B cell (primary cell): ENCODE measurements around the gene TBRG4. TPM values are rescaled to one million over a fixed set of nuclear protein-coding genes. Genes with fewer than 3 reads are reported as not detected.

ENCODE experiments used
- ATAC-seq: fragments of 200-7000 bp; cut with Tn5 transposase; one replicate; pipeline ENCODE4 v1.10.0; 2021; ENCODE audit warnings: low read depth, mild to moderate bottlenecking, moderate number of reproducible peaks, moderate library complexity
- CTCF ChIA-PET: fragments of 350-600 bp; sonication (Branson Sonifier 250); formaldehyde crosslinking; loops from one replicate; lab custom pipeline; 2021; ENCODE audit warnings: antibody characterized with exemption, inconsistent platforms; lab: Charles Lee
- POLR2A ChIA-PET: fragments of 350-600 bp; sonication (Branson Sonifier 250); formaldehyde crosslinking; loops from one replicate; lab custom pipeline; 2021; ENCODE audit warnings: antibody characterized with exemption; lab: Charles Lee
- DNase-seq: peaks from one replicate; pipeline ENCODE4 v3.0.0; 2013
- H2AFZ ChIP-seq: 2 replicates; pipeline ENCODE4 v1.6.1; 2012; ENCODE audit warnings: mild to moderate bottlenecking, low read depth, low read length; ENCODE audit not compliant: insufficient read depth, poor library complexity, severe bottlenecking
- H3K27ac ChIP-seq, 2 donors: 1 replicate in 1 of 2; 2 replicates in 1 of 2; pipeline ENCODE4 v1.5.1; 2012 to 2013; ENCODE audit warnings: low read length in 2 of 2, mild to moderate bottlenecking in 2 of 2, moderate library complexity in 1 of 2
- H3K27me3 ChIP-seq, 4 experiments: fragments of 200-600 bp in 1 of 4; sonication (generic) in 1 of 4; replicated peaks in 1 of 4; 1 replicate in 2 of 4; 2 replicates in 2 of 4; pipeline versions ENCODE4 v1.6.1 to v1.7.0; 2013 to 2016; ENCODE audit warnings: low read length in 3 of 4, mild to moderate bottlenecking in 2 of 4, mixed read lengths in 1 of 4, moderate library complexity in 1 of 4; ENCODE audit not compliant: insufficient read depth in 4 of 4, control insufficient read depth in 3 of 4; ENCODE audit errors: control extremely low read depth in 1 of 4
- H3K36me3 ChIP-seq, 2 experiments: replicated peaks in 1 of 2; 1 replicate in 1 of 2; 2 replicates in 1 of 2; pipeline versions ENCODE4 v1.6.1 to v1.7.1; 2013; ENCODE audit warnings: low read length in 1 of 2; ENCODE audit not compliant: insufficient read depth in 2 of 2, control insufficient read depth in 1 of 2; ENCODE audit errors: control extremely low read depth in 1 of 2, extremely low read depth in 1 of 2
- H3K4me1 ChIP-seq, 2 donors: fragments of 200-600 bp in 1 of 2; sonication (generic) in 1 of 2; 1 replicate in 1 of 2; 2 replicates in 1 of 2; pipeline versions ENCODE4 v1.5.1 to v1.6.1; 2013 to 2017; ENCODE audit warnings: low read length in 2 of 2; ENCODE audit not compliant: control insufficient read depth in 2 of 2, insufficient read depth in 2 of 2
- H3K4me2 ChIP-seq: replicated peaks from 2 replicates; pipeline ENCODE3; 2012; ENCODE audit warnings: mild to moderate bottlenecking, low read depth, low read length; ENCODE audit not compliant: poor library complexity, severe bottlenecking
- H3K4me3 ChIP-seq, 5 experiments: fragments of 200-600 bp in 1 of 5; sonication (generic) in 1 of 5; 1 replicate in 3 of 5; 2 replicates in 2 of 5; pipeline versions ENCODE4 v1.5.1 to v1.7.0; 2011 to 2016; ENCODE audit warnings: low read length in 4 of 5, mild to moderate bottlenecking in 4 of 5, low read depth in 2 of 5, control low read depth in 1 of 5, moderate library complexity in 1 of 5; ENCODE audit not compliant: insufficient read depth in 1 of 5; ENCODE audit errors: control extremely low read depth in 1 of 5, extremely low read depth in 1 of 5
- H3K79me2 ChIP-seq: fragments of 200-600 bp; sonication (generic); one replicate; pipeline ENCODE4 v1.6.0; 2016; ENCODE audit warnings: low read length; ENCODE audit not compliant: control insufficient read depth, insufficient read depth
- H3K9ac ChIP-seq: fragments of 200-600 bp; sonication (generic); 2 replicates; pipeline ENCODE4 v1.6.1; 2017; ENCODE audit warnings: mild to moderate bottlenecking, low read length, moderate library complexity
- H3K9me3 ChIP-seq, 3 donors: one replicate each; pipeline versions ENCODE4 v1.6.1 to v1.7.1; 2013; ENCODE audit warnings: low read length in 2 of 3; ENCODE audit not compliant: control insufficient read depth in 2 of 3, insufficient read depth in 1 of 3; ENCODE audit errors: control extremely low read depth in 1 of 3
- H4K20me1 ChIP-seq: 2 replicates; pipeline ENCODE4 v1.6.0; 2012; ENCODE audit warnings: mild to moderate bottlenecking, low read length; ENCODE audit not compliant: insufficient read depth, control insufficient read depth, poor library complexity, severe bottlenecking
- H3K27ac Mint-ChIP-seq: one replicate; pipeline ENCODE4 v1.8.0; 2021; ENCODE audit warnings: mixed read lengths
- H3K27me3 Mint-ChIP-seq: one replicate; pipeline ENCODE4 v1.8.0; 2021; ENCODE audit warnings: mixed read lengths
- H3K4me1 Mint-ChIP-seq: one replicate; pipeline ENCODE4 v1.8.0; 2021; ENCODE audit warnings: mixed read lengths
- H3K4me3 Mint-ChIP-seq: one replicate; pipeline ENCODE4 v1.8.0; 2021; ENCODE audit warnings: mixed read lengths
- H3K9me3 Mint-ChIP-seq: one replicate; pipeline ENCODE4 v1.8.0; 2022; ENCODE audit warnings: mixed read lengths; ENCODE audit not compliant: insufficient read depth
- EZH2 ChIP-seq: IDR thresholded peaks from 2 replicates; pipeline ENCODE4 v1.6.1; 2012; ENCODE audit warnings: borderline replicate concordance, low read depth, mild to moderate bottlenecking, moderate library complexity, low read length; ENCODE audit not compliant: insufficient read depth, poor library complexity, severe bottlenecking
- WGBS: methylation state at CpG from one replicate; pipeline ENCODE4 v1.1.5; 2013; ENCODE audit warnings: missing lambda C conversion rate; ENCODE audit not compliant: insufficient coverage; 5-methylcytosine and 5-hydroxymethylcytosine counted together
- intact Hi-C: fragments of 100-400 bp; cut with micrococcal nuclease; formaldehyde crosslinking; loops from one replicate; pipeline ENCODE4 v1.10.0; 2022
- polyA plus RNA-seq: library from polyadenylated mRNA; depleted of rRNA; stranded (reverse); fragments of >200 nt; gene quantifications from 2 replicates; pipeline ENCODE4 v1.2.3, GENCODE V29; 2012
- total RNA-seq, 2 donors: library from RNA; stranded (reverse); fragments of 120-200 nt in 1 of 2; gene quantifications; 1 replicate in 1 of 2; 2 replicates in 1 of 2; pipeline versions ENCODE4 v1.2.3 to v1.2.4, GENCODE V29; 2013 to 2022
- TF ChIP-seq, protein P1 (sequence below): fragments of 200-600 bp; IDR thresholded peaks from one replicate; pipeline ENCODE4 v1.8.0; 2022; ENCODE audit warnings: antibody characterized with exemption, mild to moderate bottlenecking

TBRG4 gene
- total and polyA plus RNA-seq, 2 donors (not counting 1 experiment from before 2014, with no cell fraction given), result 92.8 to 111 TPM

GRCh38 chr7:45159296-45159695 is 47.8 kb upstream of the TBRG4 start:
- Histone ChIP-seq H4K20me1 (no peaks in the 10 kb centered on the region), H3K9me3 (peaks cover 0 to 10% (median 4%) of the 10 kb centered on the region in 3 donors), H2AFZ (no peak overlapping the region), H3K36me3 (no peaks in the 10 kb centered on the region), H3K4me3 (no peak overlapping the region), H3K27ac (no peak overlapping the region), H3K9ac (no peak overlapping the region), H3K4me2 (no peak overlapping the region), H3K27me3 (peaks cover 0 to 42% (median 13%) of the 10 kb centered on the region in 4 experiments), H3K4me1 (peaks cover 12 to 15% of the 10 kb centered on the region in 2 donors), H3K79me2 (no peaks in the 10 kb centered on the region)
- Mint-ChIP-seq H3K27ac (no peak overlapping the region), H3K4me3 (no peak overlapping the region), H3K4me1 (peaks cover 20% of the 10 kb centered on the region), H3K9me3 (no peaks in the 10 kb centered on the region), H3K27me3 (peaks cover 42% of the 10 kb centered on the region)
- TF ChIP-seq, protein P1, sequence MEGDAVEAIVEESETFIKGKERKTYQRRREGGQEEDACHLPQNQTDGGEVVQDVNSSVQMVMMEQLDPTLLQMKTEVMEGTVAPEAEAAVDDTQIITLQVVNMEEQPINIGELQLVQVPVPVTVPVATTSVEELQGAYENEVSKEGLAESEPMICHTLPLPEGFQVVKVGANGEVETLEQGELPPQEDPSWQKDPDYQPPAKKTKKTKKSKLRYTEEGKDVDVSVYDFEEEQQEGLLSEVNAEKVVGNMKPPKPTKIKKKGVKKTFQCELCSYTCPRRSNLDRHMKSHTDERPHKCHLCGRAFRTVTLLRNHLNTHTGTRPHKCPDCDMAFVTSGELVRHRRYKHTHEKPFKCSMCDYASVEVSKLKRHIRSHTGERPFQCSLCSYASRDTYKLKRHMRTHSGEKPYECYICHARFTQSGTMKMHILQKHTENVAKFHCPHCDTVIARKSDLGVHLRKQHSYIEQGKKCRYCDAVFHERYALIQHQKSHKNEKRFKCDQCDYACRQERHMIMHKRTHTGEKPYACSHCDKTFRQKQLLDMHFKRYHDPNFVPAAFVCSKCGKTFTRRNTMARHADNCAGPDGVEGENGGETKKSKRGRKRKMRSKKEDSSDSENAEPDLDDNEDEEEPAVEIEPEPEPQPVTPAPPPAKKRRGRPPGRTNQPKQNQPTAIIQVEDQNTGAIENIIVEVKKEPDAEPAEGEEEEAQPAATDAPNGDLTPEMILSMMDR, result no peak
- TF ChIP-seq EZH2, result no peak
- ATAC-seq, result no peak
- CTCF ChIA-PET, result interaction anchor here (0.6 to 1.1 kb wide), 2 partner anchors 23 to 936 kb away, joined by 3 read pairs; no protein-coding TSS in a partner anchor
- DNase-seq, result no peak
- intact Hi-C loops, result no loop called here
- POLR2A ChIA-PET, result no interaction called here
- WGBS, result 90% methylated on average over 3 of the region's 4 CpGs

- H3K4me3 ChIP-seq, result no peak overlapping the region
- POLR2A ChIA-PET, result interaction anchor here (0.9 kb wide), 1 partner anchor 1012 kb away, joined by 3 read pairs; no protein-coding TSS in a partner anchor
- no peak overlapping the region for H3K27ac ChIP-seq
- no peak overlapping the region for H3K9ac ChIP-seq
- H3K4me2 ChIP-seq, result no peak overlapping the region
- peaks cover 0 to 2% (median 0%) of the 10 kb centered on the region in 3 donors for H3K9me3 ChIP-seq
- H3K27ac Mint-ChIP-seq, result no peak overlapping the region
- intact Hi-C loops, result no loop called here
- 100% methylated on average over 1 of the region's 1 CpG for WGBS
- H3K27me3 ChIP-seq, result peaks cover 0 to 42% (median 13%) of the 10 kb centered on the region in 4 experiments
- H3K27me3 Mint-ChIP-seq, result peaks cover 42% of the 10 kb centered on the region
- no peaks in the 10 kb centered on the region for H4K20me1 ChIP-seq
- H3K79me2 ChIP-seq, result no peaks in the 10 kb centered on the region
- TF ChIP-seq, protein P1, result no peak
- TF ChIP-seq EZH2, result no peak
- ATAC-seq (no peak), DNase-seq (no peak)
- H3K9me3 Mint-ChIP-seq, result no peaks in the 10 kb centered on the region
- H3K4me3 Mint-ChIP-seq, result peak overlapping the region; percentile 53
- peaks cover 20% of the 10 kb centered on the region for H3K4me1 Mint-ChIP-seq
- no peaks in the 10 kb centered on the region for H3K36me3 ChIP-seq
- H3K4me1 ChIP-seq, result peaks cover 12 to 17% of the 10 kb centered on the region in 2 donors
- CTCF ChIA-PET, result interaction anchor here (0.8 to 1.3 kb wide), 3 partner anchors 10 to 101 kb away, joined by 3 read pairs; no protein-coding TSS in a partner anchor
- H2AFZ ChIP-seq, result no peak overlapping the region
These were observed 47.0 kb upstream of the TBRG4 start for GRCh38 chr7:45158471-45158870.
